ENCODE data around the gene PRUNE2.

- TF ChIP-seq, protein P1, sequence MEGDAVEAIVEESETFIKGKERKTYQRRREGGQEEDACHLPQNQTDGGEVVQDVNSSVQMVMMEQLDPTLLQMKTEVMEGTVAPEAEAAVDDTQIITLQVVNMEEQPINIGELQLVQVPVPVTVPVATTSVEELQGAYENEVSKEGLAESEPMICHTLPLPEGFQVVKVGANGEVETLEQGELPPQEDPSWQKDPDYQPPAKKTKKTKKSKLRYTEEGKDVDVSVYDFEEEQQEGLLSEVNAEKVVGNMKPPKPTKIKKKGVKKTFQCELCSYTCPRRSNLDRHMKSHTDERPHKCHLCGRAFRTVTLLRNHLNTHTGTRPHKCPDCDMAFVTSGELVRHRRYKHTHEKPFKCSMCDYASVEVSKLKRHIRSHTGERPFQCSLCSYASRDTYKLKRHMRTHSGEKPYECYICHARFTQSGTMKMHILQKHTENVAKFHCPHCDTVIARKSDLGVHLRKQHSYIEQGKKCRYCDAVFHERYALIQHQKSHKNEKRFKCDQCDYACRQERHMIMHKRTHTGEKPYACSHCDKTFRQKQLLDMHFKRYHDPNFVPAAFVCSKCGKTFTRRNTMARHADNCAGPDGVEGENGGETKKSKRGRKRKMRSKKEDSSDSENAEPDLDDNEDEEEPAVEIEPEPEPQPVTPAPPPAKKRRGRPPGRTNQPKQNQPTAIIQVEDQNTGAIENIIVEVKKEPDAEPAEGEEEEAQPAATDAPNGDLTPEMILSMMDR (IDR thresholded peaks at IDR 0.05): no peak
- TF ChIP-seq JUND (IDR thresholded peaks at IDR 0.05) (no peak), SMC3 (IDR thresholded peaks at IDR 0.05; ENCODE audit: low read depth, low read length) (no peak), GABPA (IDR thresholded peaks at IDR 0.05; ENCODE audit: low read depth) (no peak), FOSL2 (IDR thresholded peaks at IDR 0.05; ENCODE audit: borderline replicate concordance, low read depth) (no peak), ZBTB33 (IDR thresholded peaks at IDR 0.05; ENCODE audit: borderline replicate concordance, low read depth) (no peak), RFX5 (IDR thresholded peaks at IDR 0.05; ENCODE audit: low read length) (no peak), RAD21 (IDR thresholded peaks at IDR 0.05; ENCODE audit: low read length) (no peak)
These were observed 102.2 kb downstream of the PRUNE2 start for GRCh38 chr9:76803762-76804161.
